Immature natural killer cell (primary cell): ENCODE data around the gene ZNF660. TPM values are rescaled to one million over a fixed set of nuclear protein-coding genes. Genes with fewer than 3 reads are reported as not detected.
"Not testable (repeated sequence)": the region's sequence is repeated elsewhere in the genome, so short reads cannot be mapped to it uniquely, and the experiment has no call there.

Experiments used
- DNase-seq, 3 donors: peaks; one replicate each; pipeline ENCODE4 v3.0.0; 2022; ENCODE audit warnings: mixed read lengths in 1 of 3
- H3K27ac Mint-ChIP-seq, 6 donors: one replicate each; pipeline ENCODE4 v1.8.0; 2020; ENCODE audit warnings: mixed read lengths in 6 of 6, mild to moderate bottlenecking in 5 of 6, inconsistent platforms in 4 of 6, moderate library complexity in 3 of 6
- H3K27me3 Mint-ChIP-seq, 3 donors: one replicate each; pipeline ENCODE4 v1.8.0; 2020 to 2021; ENCODE audit warnings: low read depth in 3 of 3, mild to moderate bottlenecking in 3 of 3, mixed read lengths in 3 of 3, moderate library complexity in 3 of 3, inconsistent platforms in 1 of 3
- H3K36me3 Mint-ChIP-seq, 3 donors: one replicate each; pipeline ENCODE4 v1.8.0; 2020; ENCODE audit warnings: mixed read lengths in 3 of 3, inconsistent platforms in 2 of 3, mild to moderate bottlenecking in 2 of 3
- H3K4me1 Mint-ChIP-seq, 2 donors: one replicate each; pipeline ENCODE4 v1.8.0; 2020; ENCODE audit warnings: inconsistent platforms in 2 of 2, mild to moderate bottlenecking in 2 of 2, mixed read lengths in 2 of 2, moderate library complexity in 1 of 2
- H3K4me3 Mint-ChIP-seq, 5 donors: one replicate each; pipeline ENCODE4 v1.8.0; 2020; ENCODE audit warnings: mild to moderate bottlenecking in 5 of 5, mixed read lengths in 5 of 5, inconsistent platforms in 3 of 5, moderate library complexity in 3 of 5
- H3K9me3 Mint-ChIP-seq, 6 donors: one replicate each; pipeline ENCODE4 v1.8.0; 2020; ENCODE audit warnings: mild to moderate bottlenecking in 6 of 6, mixed read lengths in 6 of 6, inconsistent platforms in 4 of 6, moderate library complexity in 3 of 6
- polyA plus RNA-seq, 3 donors: library from polyadenylated mRNA; unstranded; fragments of 300-500 nt; fragmentation: Illumina TruSeq; gene quantifications; one replicate each; pipeline ENCODE4 v1.2.3, GENCODE V29; 2021

ZNF660 gene
- polyA plus RNA-seq, 3 donors from 2014 or later, result 1.9 to 2.6 TPM; not detected in 1

- DNase-seq, H3K4me3 Mint-ChIP-seq, H3K4me1 Mint-ChIP-seq, H3K27me3 Mint-ChIP-seq, H3K27ac Mint-ChIP-seq: not testable (repeated sequence)
- Mint-ChIP-seq H3K36me3 (peaks cover 8 to 20% (median 10%) of the 10 kb centered on the region in 3 donors), H3K9me3 (peaks cover 5 to 17% (median 9%) of the 10 kb centered on the region in 6 donors)
Observed at GRCh38 chr3:44578316-44578715, 6.4 kb upstream of the ZNF660 start.

- H3K4me1 Mint-ChIP-seq, H3K27ac Mint-ChIP-seq, DNase-seq, H3K27me3 Mint-ChIP-seq, H3K4me3 Mint-ChIP-seq: not testable (repeated sequence)
- Mint-ChIP-seq H3K9me3 (peaks cover 5 to 13% (median 9%) of the 10 kb centered on the region in 6 donors), H3K36me3 (peaks cover 8 to 20% (median 9%) of the 10 kb centered on the region in 3 donors)
Observed at GRCh38 chr3:44578924-44579515, 5.7 kb upstream of the ZNF660 start.

- Mint-ChIP-seq H3K4me1 (peaks cover 8 to 11% of the 10 kb centered on the region in 2 donors), H3K27me3 (peaks cover 0 to 11% (median 4%) of the 10 kb centered on the region in 3 donors), H3K36me3 (peaks cover 5 to 16% (median 8%) of the 10 kb centered on the region in 3 donors)
- H3K27ac Mint-ChIP-seq, H3K4me3 Mint-ChIP-seq, H3K9me3 Mint-ChIP-seq, DNase-seq: not testable (repeated sequence)
Observed at GRCh38 chr3:44579749-44580148, 5.0 kb upstream of the ZNF660 start.

- H3K9me3 Mint-ChIP-seq, H3K4me3 Mint-ChIP-seq, H3K27ac Mint-ChIP-seq, DNase-seq: not testable (repeated sequence)
- Mint-ChIP-seq H3K36me3 (peaks cover 5 to 15% (median 7%) of the 10 kb centered on the region in 3 donors), H3K4me1 (peaks cover 20 to 23% of the 10 kb centered on the region in 2 donors), H3K27me3 (peaks cover 0 to 11% (median 4%) of the 10 kb centered on the region in 3 donors)
Observed at GRCh38 chr3:44580971-44581370, 3.8 kb upstream of the ZNF660 start.

GRCh38 chr3:44596621-44597020, 11.9 kb downstream of the ZNF660 start:
- H3K4me3 Mint-ChIP-seq, result no peak overlapping the region
- H3K9me3 Mint-ChIP-seq, result peaks cover 20 to 57% (median 51%) of the 10 kb centered on the region in 6 donors
- H3K4me1 Mint-ChIP-seq, result no peaks in the 10 kb centered on the region

GRCh38 chr3:44601749-44602148, 17.0 kb downstream of the ZNF660 start:
- Mint-ChIP-seq H3K27me3 (peaks cover 0 to 1% (median 0%) of the 10 kb centered on the region in 3 donors), H3K27ac (no peak overlapping the region), H3K4me1 (no peaks in the 10 kb centered on the region), H3K4me3 (no peak overlapping the region), H3K9me3 (peaks cover 11 to 35% (median 19%) of the 10 kb centered on the region in 6 donors), H3K36me3 (peaks cover 16 to 63% (median 44%) of the 10 kb centered on the region in 3 donors)
- DNase-seq, result no peak

More at GRCh38 chr3:44596621-44597020, 11.9 kb downstream of the ZNF660 start:
- H3K27me3 Mint-ChIP-seq, result peaks cover 0 to 5% (median 0%) of the 10 kb centered on the region in 3 donors
- DNase-seq, result no peak
- H3K36me3 Mint-ChIP-seq, result peaks cover 36 to 62% (median 56%) of the 10 kb centered on the region in 3 donors
- no peak overlapping the region for H3K27ac Mint-ChIP-seq

GRCh38 chr3:44612678-44613077, 27.9 kb downstream of the ZNF660 start:
- DNase-seq, result no peak
- peaks cover 7 to 16% (median 13%) of the 10 kb centered on the region in 3 donors for H3K36me3 Mint-ChIP-seq
- H3K4me1 Mint-ChIP-seq, result no peaks in the 10 kb centered on the region
- no peak overlapping the region for H3K4me3 Mint-ChIP-seq
- H3K9me3 Mint-ChIP-seq, result peaks cover 0 to 6% (median 2%) of the 10 kb centered on the region in 6 donors
- H3K27ac Mint-ChIP-seq, result no peak overlapping the region
- no peaks in the 10 kb centered on the region for H3K27me3 Mint-ChIP-seq

GRCh38 chr3:44624749-44625480, 40.2 kb downstream of the ZNF660 start, which contains the start of gene ZNF197:
TSS of gene ZNF197 (plus strand) at chr3:44625036. CDS start at chr3:44629155, 4,119 bp downstream.
- Mint-ChIP-seq H3K4me1 (peaks cover 38 to 59% of the 10 kb centered on the region in 2 donors), H3K36me3 (peaks cover 0 to 14% (median 0%) of the 10 kb centered on the region in 3 donors), H3K9me3 (no peaks in the 10 kb centered on the region), H3K27ac (peak within 1 kb of the TSS; percentile 85 to 93 (median 89)), H3K4me3 (peak within 1 kb of the TSS; percentile 89 to 94 (median 92)), H3K27me3 (peaks cover 0 to 14% (median 6%) of the 10 kb centered on the region in 3 donors)
- peak; percentile 49 to 62 (median 60) for DNase-seq

GRCh38 chr3:44628716-44629115, 44.0 kb downstream of the ZNF660 start:
- H3K4me3 Mint-ChIP-seq, result no peak overlapping the region
- no peak for DNase-seq
- H3K27ac Mint-ChIP-seq, result peak overlapping the region in 1 of 6 donors; percentile 30
- peaks cover 39 to 69% of the 10 kb centered on the region in 2 donors for H3K4me1 Mint-ChIP-seq
- H3K9me3 Mint-ChIP-seq, result no peaks in the 10 kb centered on the region
- H3K36me3 Mint-ChIP-seq, result peaks cover 9 to 31% (median 14%) of the 10 kb centered on the region in 3 donors
- peaks cover 0 to 14% (median 6%) of the 10 kb centered on the region in 3 donors for H3K27me3 Mint-ChIP-seq

- Mint-ChIP-seq H3K4me1 (peaks cover 16 to 40% of the 10 kb centered on the region in 2 donors), H3K36me3 (peaks cover 27 to 55% (median 43%) of the 10 kb centered on the region in 3 donors), H3K9me3 (peaks cover 0 to 2% (median 0%) of the 10 kb centered on the region in 6 donors), H3K27ac (peak overlapping the region in 1 of 6 donors; percentile 2), H3K27me3 (peaks cover 0 to 3% (median 2%) of the 10 kb centered on the region in 3 donors), H3K4me3 (no peak overlapping the region)
- no peak for DNase-seq
Observed at GRCh38 chr3:44632193-44632592, 47.4 kb downstream of the ZNF660 start.

GRCh38 chr3:44642337-44642736, 57.6 kb downstream of the ZNF660 start:
- Mint-ChIP-seq H3K36me3 (peaks cover 57 to 79% (median 65%) of the 10 kb centered on the region in 3 donors), H3K27ac (no peak overlapping the region), H3K4me1 (peaks cover 11 to 32% of the 10 kb centered on the region in 2 donors), H3K4me3 (no peak overlapping the region), H3K27me3 (peaks cover 0 to 1% (median 0%) of the 10 kb centered on the region in 3 donors), H3K9me3 (peaks cover 19 to 57% (median 40%) of the 10 kb centered on the region in 6 donors)
- DNase-seq, result no peak

GRCh38 chr3:44643024-44643423, 58.3 kb downstream of the ZNF660 start:
- Mint-ChIP-seq H3K36me3 (peaks cover 50 to 72% (median 58%) of the 10 kb centered on the region in 3 donors), H3K4me1 (peaks cover 13 to 33% of the 10 kb centered on the region in 2 donors), H3K9me3 (peaks cover 19 to 57% (median 40%) of the 10 kb centered on the region in 6 donors), H3K27me3 (peaks cover 0 to 1% (median 0%) of the 10 kb centered on the region in 3 donors), H3K27ac (no peak overlapping the region), H3K4me3 (no peak overlapping the region)
- no peak for DNase-seq

- H3K27ac Mint-ChIP-seq, result peak overlapping the region; percentile 71 to 92 (median 86)
- peak overlapping the region; percentile 80 to 94 (median 91) for H3K4me3 Mint-ChIP-seq
- peaks cover 30 to 38% of the 10 kb centered on the region in 2 donors for H3K4me1 Mint-ChIP-seq
- peak in 1 of 3 donors; percentile 9 for DNase-seq
- peaks cover 4 to 24% (median 15%) of the 10 kb centered on the region in 6 donors for H3K9me3 Mint-ChIP-seq
- peaks cover 20 to 37% (median 24%) of the 10 kb centered on the region in 3 donors for H3K36me3 Mint-ChIP-seq
- H3K27me3 Mint-ChIP-seq, result no peaks in the 10 kb centered on the region
Observed at GRCh38 chr3:44647771-44648170, 63.0 kb downstream of the ZNF660 start.
